H1 (cell line): ENCODE measurements around the gene TBC1D22B. TPM values are rescaled to one million over a fixed set of nuclear protein-coding genes. Genes with fewer than 3 reads are reported as not detected.

ENCODE experiments used
- CTCF ChIA-PET: fragments of 300-600 bp; sonication (Branson Sonifier 250); formaldehyde crosslinking; loops from one replicate; lab custom pipeline; 2021; ENCODE audit not compliant: partially characterized antibody; lab: Charles Lee
- POLR2A ChIA-PET: fragments of 300-600 bp; sonication (Branson Sonifier 250); formaldehyde crosslinking; loops from one replicate; lab custom pipeline; 2021; ENCODE audit warnings: inconsistent platforms; ENCODE audit not compliant: partially characterized antibody; lab: Charles Lee
- DNase-seq, 2 experiments: peaks; one replicate each; pipeline versions ENCODE4 v3.0.0 to v3.0.0-alpha.2; 2010 to 2022; ENCODE audit warnings: low spot score in 2 of 2, low read depth in 1 of 2, mixed read lengths in 1 of 2
- FAIRE-seq: peaks from 2 replicates; lab custom pipeline; 2011; peaks lifted over from hg19 to GRCh38; lab: Jason Lieb, UNC
- H2AFZ ChIP-seq: 2 replicates; pipeline ENCODE4 v1.8.1; 2012; ENCODE audit warnings: low read length, inconsistent platforms
- H2AK5ac ChIP-seq: 2 replicates; pipeline ENCODE4 v1.6.1; 2013; ENCODE audit warnings: low read depth, low read length
- H2BK120ac ChIP-seq: replicated peaks from 2 replicates; pipeline ENCODE3; 2013; ENCODE audit warnings: low read depth, low read length, inconsistent platforms
- H2BK12ac ChIP-seq: 2 replicates; pipeline ENCODE4 v1.6.1; 2013; ENCODE audit warnings: low read depth, low read length
- H2BK15ac ChIP-seq: 2 replicates; pipeline ENCODE4 v1.6.1; 2013; ENCODE audit warnings: low read length
- H2BK20ac ChIP-seq: 2 replicates; pipeline ENCODE4 v1.6.1; 2013; ENCODE audit warnings: low read length
- H2BK5ac ChIP-seq: 2 replicates; pipeline ENCODE4 v1.6.1; 2013; ENCODE audit warnings: low read depth, low read length
- H3K14ac ChIP-seq: 2 replicates; pipeline ENCODE4 v1.6.1; 2013; ENCODE audit warnings: inconsistent platforms; ENCODE audit not compliant: insufficient read length
- H3K18ac ChIP-seq: 2 replicates; pipeline ENCODE4 v1.6.1; 2013; ENCODE audit warnings: low read length; ENCODE audit errors: extremely low read depth
- H3K23ac ChIP-seq: 2 replicates; pipeline ENCODE4 v1.6.1; 2013; ENCODE audit warnings: inconsistent platforms; ENCODE audit not compliant: insufficient read length
- H3K23me2 ChIP-seq: 2 replicates; pipeline ENCODE4 v1.6.1; 2013; ENCODE audit warnings: low read depth, low read length
- H3K27ac ChIP-seq: 2 replicates; pipeline ENCODE4 v1.6.1; 2011; ENCODE audit warnings: low read depth, low read length, inconsistent platforms
- H3K27me3 ChIP-seq, 4 experiments: replicated peaks in 1 of 4; 1 replicate in 1 of 4; 2 replicates in 3 of 4; pipeline versions ENCODE4 v1.6.1 to v1.8.1; 2011 to 2013; ENCODE audit warnings: low read length in 3 of 4, mild to moderate bottlenecking in 3 of 4, inconsistent platforms in 2 of 4, mixed read lengths in 2 of 4, moderate library complexity in 1 of 4; ENCODE audit not compliant: control insufficient read depth in 3 of 4, insufficient read depth in 3 of 4; ENCODE audit errors: extremely low read depth in 1 of 4
- H3K36me3 ChIP-seq, 4 experiments: 2 replicates each; pipeline versions ENCODE4 v1.6.1 to v1.8.1; 2011 to 2013; ENCODE audit warnings: mild to moderate bottlenecking in 4 of 4, low read length in 3 of 4, moderate library complexity in 2 of 4, control low read depth in 1 of 4, inconsistent platforms in 1 of 4; ENCODE audit not compliant: insufficient read depth in 4 of 4, control insufficient read depth in 2 of 4
- H3K4ac ChIP-seq: replicated peaks from 2 replicates; pipeline ENCODE3; 2013; ENCODE audit warnings: low read length, low read depth, mixed read lengths, inconsistent platforms; ENCODE audit not compliant: insufficient read length
- H3K4me1 ChIP-seq, 4 experiments: replicated peaks in 1 of 4; 1 replicate in 1 of 4; 2 replicates in 3 of 4; pipeline versions ENCODE4 v1.6.1 to v1.8.1; 2011 to 2013; ENCODE audit warnings: low read length in 3 of 4, inconsistent platforms in 2 of 4, mixed read lengths in 1 of 4; ENCODE audit not compliant: insufficient read depth in 4 of 4, control insufficient read depth in 3 of 4
- H3K4me2 ChIP-seq, 2 experiments: 2 replicates each; pipeline versions ENCODE4 v1.6.1 to v1.8.1; 2011 to 2013; ENCODE audit warnings: low read depth in 2 of 2, low read length in 2 of 2, control low read depth in 1 of 2, inconsistent platforms in 1 of 2, mild to moderate bottlenecking in 1 of 2; ENCODE audit not compliant: insufficient read depth in 1 of 2
- H3K4me3 ChIP-seq, 4 experiments: fragments of 200-600, 300-600 bp in 1 of 4; sonication (generic), shearing (Covaris generic), sonication (Bioruptor Twin) in 1 of 4; 2 replicates each; pipeline versions ENCODE4 v1.5.1 to v1.8.1; 2011 to 2016; ENCODE audit warnings: low read length in 4 of 4, low read depth in 3 of 4, control low read depth in 2 of 4, inconsistent platforms in 2 of 4, mild to moderate bottlenecking in 2 of 4, mixed read lengths in 1 of 4, moderate library complexity in 1 of 4; ENCODE audit not compliant: insufficient read depth in 2 of 4; ENCODE audit errors: extremely low read depth in 1 of 4
- H3K56ac ChIP-seq: replicated peaks from 2 replicates; pipeline ENCODE3; 2013; ENCODE audit warnings: low read depth, mild to moderate bottlenecking, mixed read lengths, low read length, inconsistent platforms; ENCODE audit not compliant: insufficient read length
- H3K79me1 ChIP-seq: 2 replicates; pipeline ENCODE4 v1.6.1; 2013; ENCODE audit warnings: low read depth, low read length, control low read depth
- H3K79me2 ChIP-seq, 2 experiments: 2 replicates each; pipeline versions ENCODE4 v1.6.1 to v1.8.1; 2012 to 2013; ENCODE audit warnings: low read length in 2 of 2, mild to moderate bottlenecking in 2 of 2, inconsistent platforms in 1 of 2; ENCODE audit not compliant: insufficient read depth in 2 of 2, control insufficient read depth in 1 of 2
- H3K9ac ChIP-seq, 4 experiments: replicated peaks in 1 of 4; 1 replicate in 1 of 4; 2 replicates in 3 of 4; pipeline versions ENCODE4 v1.6.1 to v1.8.1; 2011 to 2013; ENCODE audit warnings: low read depth in 3 of 4, low read length in 3 of 4, control low read depth in 2 of 4, mild to moderate bottlenecking in 2 of 4, moderate library complexity in 2 of 4, inconsistent platforms in 1 of 4; ENCODE audit errors: extremely low read depth in 1 of 4
- H3K9me3 ChIP-seq, 2 experiments: 2 replicates each; pipeline versions ENCODE4 v1.6.1 to v1.8.1; 2012 to 2013; ENCODE audit warnings: mild to moderate bottlenecking in 2 of 2, moderate library complexity in 2 of 2, control low read depth in 1 of 2, inconsistent platforms in 1 of 2, low read depth in 1 of 2, low read length in 1 of 2, mixed read lengths in 1 of 2; ENCODE audit not compliant: insufficient read depth in 2 of 2
- H4K20me1 ChIP-seq, 2 experiments: replicated peaks in 1 of 2; 2 replicates each; pipeline versions ENCODE3 to v1.8.1; 2011 to 2013; ENCODE audit warnings: inconsistent platforms in 2 of 2, low read length in 2 of 2, mild to moderate bottlenecking in 1 of 2; ENCODE audit not compliant: insufficient read depth in 2 of 2, control insufficient read depth in 1 of 2
- H4K5ac ChIP-seq: 2 replicates; pipeline ENCODE4 v1.6.1; 2013; ENCODE audit warnings: low read length, low read depth, mixed read lengths, inconsistent platforms; ENCODE audit not compliant: insufficient read length
- H4K8ac ChIP-seq: 2 replicates; pipeline ENCODE4 v1.8.0; 2013; ENCODE audit warnings: mild to moderate bottlenecking, moderate library complexity, low read length, inconsistent platforms; ENCODE audit not compliant: insufficient read depth; ENCODE audit errors: extremely low read depth
- H4K91ac ChIP-seq: replicated peaks from 2 replicates; pipeline ENCODE3; 2013; ENCODE audit warnings: low read length, mixed read lengths, inconsistent platforms; ENCODE audit not compliant: insufficient read length
- CEBPB ChIP-seq: IDR thresholded peaks from 2 replicates; pipeline ENCODE4 v1.6.1; 2012; ENCODE audit warnings: low read depth, low read length
- CTBP2 ChIP-seq: IDR thresholded peaks from 2 replicates; pipeline ENCODE4 v1.7.0; 2011; ENCODE audit warnings: borderline replicate concordance, mild to moderate bottlenecking, moderate library complexity, mixed read lengths, low read length; ENCODE audit not compliant: insufficient read depth, insufficient read length
- SIX5 ChIP-seq: IDR thresholded peaks from 2 replicates; pipeline ENCODE4 v1.6.1; 2011; ENCODE audit warnings: mild to moderate bottlenecking, low read depth, low read length
- WGBS, 2 experiments: shearing (Covaris generic) in 1 of 2; methylation state at CpG; one replicate each; pipeline versions ENCODE4 v1.1.6 to v1.1.7; 2013 to 2015; ENCODE audit warnings: low lambda C conversion rate in 2 of 2, mixed read lengths in 2 of 2, inconsistent platforms in 1 of 2, low coverage in 1 of 2, missing lambda C conversion rate in 1 of 2; ENCODE audit not compliant: insufficient replicate concordance in 2 of 2, insufficient coverage in 1 of 2, insufficient read length in 1 of 2; ENCODE audit errors: extremely low coverage in 1 of 2, missing lambda C conversion rate in 1 of 2; 5-methylcytosine and 5-hydroxymethylcytosine counted together
- polyA plus RNA-seq, 7 experiments: library from polyadenylated mRNA; depleted of rRNA in 3 of 7; stranded (reverse) in 5 of 7; unstranded in 2 of 7; fragments of >200 nt in 5 of 7; fragments of 200-250 nt in 2 of 7; gene quantifications; 1 replicate in 5 of 7; 2 replicates in 1 of 7; 4 replicates in 1 of 7; pipeline versions ENCODE4 v1.2.1 to v1.2.3, GENCODE V29; 2011 to 2013; ENCODE audit warnings: missing spikeins in 2 of 7, mixed read lengths in 2 of 7
- total RNA-seq: library from RNA; stranded (reverse); fragmentation: NEBNext Ultra II Directional; extraction: Animal tissue kit (Norgen Biotek cat#: 25700); gene quantifications from 2 replicates; pipeline ENCODE4 v1.2.1, GENCODE V29; 2021

TBC1D22B gene
- total and polyA plus RNA-seq, 2 of the 8 experiments (the other 6 are each of a cell fraction or from before 2014, with no cell fraction given): 10.1 to 17.4 TPM

- no peak overlapping the region for H3K4me2 ChIP-seq
- no peak overlapping the region for H2BK15ac ChIP-seq
- H4K8ac ChIP-seq: peak overlapping the region; percentile 51
- H3K79me1 ChIP-seq: 0 out of 2 replicates have a peak, but pooled peaks cover 2% of the 10 kb centered on the region
- no peak overlapping the region for H2BK20ac ChIP-seq
- no peak overlapping the region for H3K4me3 ChIP-seq
- H2BK120ac ChIP-seq: no peak overlapping the region
- no peak overlapping the region for H4K5ac ChIP-seq
- H3K27ac ChIP-seq: no peak overlapping the region
- H3K27me3 ChIP-seq: no peaks in the 10 kb centered on the region
- H3K56ac ChIP-seq: no peak overlapping the region
- no peak overlapping the region for H3K18ac ChIP-seq
- H3K9ac ChIP-seq: no peak overlapping the region
- H3K36me3 ChIP-seq: no peaks in the 10 kb centered on the region
- H2AK5ac ChIP-seq: no peak overlapping the region
- FAIRE-seq (no peak), DNase-seq (no peak)
- no peak overlapping the region for H2BK5ac ChIP-seq
- ChIA-PET POLR2A (interaction anchor here (0.7 kb wide), 1 partner anchor 82 kb away, joined by 3 read pairs; no protein-coding TSS in a partner anchor), CTCF (interaction anchor here (1.7 kb wide), 1 partner anchor 51 kb away, joined by 3 read pairs; no protein-coding TSS in a partner anchor)
- H3K9me3 ChIP-seq: no peaks in the 10 kb centered on the region
- no peak overlapping the region for H3K4ac ChIP-seq
- peaks cover 0 to 8% (median 5%) of the 10 kb centered on the region in 4 experiments; a peak in 4 of 7 replicates for H3K4me1 ChIP-seq
- no peak overlapping the region for H3K23ac ChIP-seq
- 87% methylated on average over 5 of the region's 5 CpGs; no CpG with 5 or more reads in 1 of the 2 experiments for WGBS, 2 experiments
- no peak overlapping the region for H4K91ac ChIP-seq
- H4K20me1 ChIP-seq: no peaks in the 10 kb centered on the region
- no peak overlapping the region for H2AFZ ChIP-seq
- no peak overlapping the region for H2BK12ac ChIP-seq
- TF ChIP-seq SIX5: no peak
- TF ChIP-seq CTBP2: no peak
- peak; percentile 50; the same call in 1 of the 2 replicates for TF ChIP-seq CEBPB
- H3K79me2 ChIP-seq: peaks cover 0 to 75% of the 10 kb centered on the region in 2 experiments; a peak in 2 of 4 replicates
- no peak overlapping the region for H3K14ac ChIP-seq
- H3K23me2 ChIP-seq: peaks cover 7% of the 10 kb centered on the region
Measured at GRCh38 chr6:37261198-37261597, 3.6 kb downstream of the TBC1D22B start.
